GM12873 (cell line): ENCODE data around the gene CYP24A1.
A peak's percentile ranks its signal among the peaks of the same experiment; 100 is the strongest.

Experiments
- TF ChIP-seq, protein P1 (sequence below): IDR thresholded peaks from 2 replicates; pipeline ENCODE4 v1.5.1; 2012; ENCODE audit warnings: low read depth, mild to moderate bottlenecking, moderate library complexity, low read length, control low read depth; ENCODE audit not compliant: insufficient read depth; ENCODE audit errors: missing control alignments

Gene CYP24A1

DNA sequence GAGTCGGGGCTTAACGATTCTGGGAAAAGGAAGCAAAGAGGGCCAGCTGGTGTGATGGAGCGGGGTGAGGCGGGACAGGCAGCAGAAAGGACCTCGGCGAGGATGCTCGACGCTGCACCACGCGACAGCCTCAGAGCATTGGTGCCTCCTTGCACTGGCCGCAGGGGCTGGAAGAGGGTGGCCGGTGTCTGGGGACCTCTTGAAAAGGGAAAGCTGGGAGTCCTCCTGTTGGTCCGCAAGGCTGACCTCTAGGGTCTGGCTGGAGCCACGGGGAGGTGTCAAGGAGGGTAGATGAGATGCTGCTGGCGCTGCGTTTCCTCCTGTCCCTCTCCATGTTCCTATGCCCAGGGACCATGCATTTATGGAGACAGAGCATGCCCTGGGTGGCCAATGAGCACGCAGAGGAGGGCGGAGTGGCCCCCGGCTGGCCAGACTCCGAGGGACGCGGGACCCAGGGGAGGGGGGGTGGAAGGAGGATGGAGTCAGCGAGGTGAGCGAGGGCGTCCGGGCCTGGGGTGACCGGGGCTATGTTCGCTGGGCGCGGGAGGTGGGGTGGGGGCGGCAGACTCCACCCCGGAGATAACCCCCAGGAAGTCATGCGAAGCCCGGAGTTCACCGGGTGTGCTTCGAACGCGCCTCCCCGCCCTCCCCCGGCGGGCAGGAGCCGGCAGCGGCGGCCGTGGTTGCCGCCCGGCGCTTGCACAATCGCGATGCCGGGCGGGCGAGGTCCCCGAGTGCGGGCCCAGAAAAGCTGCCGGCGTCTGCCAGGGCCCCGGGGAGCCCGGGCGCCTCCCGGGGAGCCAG is at the start of gene CYP24A1:
CYP24A1 (minus strand) TSS at position 334 of the 804 bp plus-strand sequence. CDS start 407 bp downstream, outside the sequence.
- TF ChIP-seq, protein P1, sequence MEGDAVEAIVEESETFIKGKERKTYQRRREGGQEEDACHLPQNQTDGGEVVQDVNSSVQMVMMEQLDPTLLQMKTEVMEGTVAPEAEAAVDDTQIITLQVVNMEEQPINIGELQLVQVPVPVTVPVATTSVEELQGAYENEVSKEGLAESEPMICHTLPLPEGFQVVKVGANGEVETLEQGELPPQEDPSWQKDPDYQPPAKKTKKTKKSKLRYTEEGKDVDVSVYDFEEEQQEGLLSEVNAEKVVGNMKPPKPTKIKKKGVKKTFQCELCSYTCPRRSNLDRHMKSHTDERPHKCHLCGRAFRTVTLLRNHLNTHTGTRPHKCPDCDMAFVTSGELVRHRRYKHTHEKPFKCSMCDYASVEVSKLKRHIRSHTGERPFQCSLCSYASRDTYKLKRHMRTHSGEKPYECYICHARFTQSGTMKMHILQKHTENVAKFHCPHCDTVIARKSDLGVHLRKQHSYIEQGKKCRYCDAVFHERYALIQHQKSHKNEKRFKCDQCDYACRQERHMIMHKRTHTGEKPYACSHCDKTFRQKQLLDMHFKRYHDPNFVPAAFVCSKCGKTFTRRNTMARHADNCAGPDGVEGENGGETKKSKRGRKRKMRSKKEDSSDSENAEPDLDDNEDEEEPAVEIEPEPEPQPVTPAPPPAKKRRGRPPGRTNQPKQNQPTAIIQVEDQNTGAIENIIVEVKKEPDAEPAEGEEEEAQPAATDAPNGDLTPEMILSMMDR = no peak

DNA sequence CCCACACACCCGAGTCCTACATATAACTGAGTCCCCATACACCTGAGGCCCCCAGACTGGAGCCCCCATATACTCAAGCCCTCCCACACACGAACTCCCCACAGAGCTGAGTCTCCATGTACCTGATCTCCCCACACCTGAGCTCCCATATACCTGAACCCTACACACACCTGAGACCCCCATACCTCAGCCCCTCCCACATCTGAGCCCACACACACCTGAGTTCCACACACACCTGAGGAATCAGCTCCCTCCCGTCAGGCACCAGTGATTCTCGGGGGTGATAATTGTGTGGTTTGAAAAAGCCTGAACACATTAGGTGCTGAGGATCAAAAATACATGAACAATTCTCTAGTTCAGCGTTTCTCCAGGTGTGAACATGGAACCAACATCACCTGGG is 49.5 kb upstream of the CYP24A1 start:
- TF ChIP-seq, protein P1 = no peak

DNA sequence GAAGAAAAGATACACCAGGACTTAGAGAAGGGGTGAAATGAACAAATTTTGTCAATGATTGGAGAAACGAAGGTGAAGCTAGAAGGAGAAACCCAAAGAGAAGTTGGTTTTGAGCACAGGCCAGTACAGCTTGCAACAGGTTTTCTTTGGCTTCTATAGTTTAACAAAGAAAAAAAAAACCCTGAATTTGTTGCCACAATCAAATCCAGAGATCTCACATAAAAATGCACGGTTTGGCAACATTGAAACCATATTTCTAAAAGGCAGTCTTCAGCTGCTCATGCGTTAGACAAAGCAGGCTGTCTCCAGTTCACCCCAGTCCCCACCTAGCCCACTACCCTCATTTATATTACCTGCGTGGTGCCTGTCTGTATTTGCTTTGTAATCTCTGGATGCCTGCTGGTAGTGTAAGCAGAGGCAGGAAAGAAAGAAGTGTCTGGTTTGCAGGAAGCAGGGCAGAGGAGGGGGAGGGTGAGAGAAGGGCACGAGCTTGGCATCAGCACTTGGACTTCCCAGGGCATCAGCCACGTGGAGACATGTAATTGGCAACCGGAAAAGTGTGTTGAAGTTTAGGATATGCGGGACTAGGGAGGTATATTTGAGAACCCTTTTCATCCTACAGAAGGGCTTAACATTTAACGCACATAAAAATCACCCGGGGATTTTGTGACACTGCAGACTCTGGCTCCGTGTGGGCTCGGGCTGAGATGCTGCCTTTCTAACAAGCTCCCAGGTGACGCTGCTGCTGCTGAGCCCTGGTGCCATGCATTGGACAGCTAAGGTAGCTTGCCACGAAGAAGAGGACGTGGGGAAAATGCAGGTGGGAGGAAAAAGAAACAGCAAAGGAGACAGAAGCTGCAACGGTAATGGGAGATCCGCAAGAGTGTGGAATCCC is 48.5 kb upstream of the CYP24A1 start:
- TF ChIP-seq, protein P1 = no peak

DNA sequence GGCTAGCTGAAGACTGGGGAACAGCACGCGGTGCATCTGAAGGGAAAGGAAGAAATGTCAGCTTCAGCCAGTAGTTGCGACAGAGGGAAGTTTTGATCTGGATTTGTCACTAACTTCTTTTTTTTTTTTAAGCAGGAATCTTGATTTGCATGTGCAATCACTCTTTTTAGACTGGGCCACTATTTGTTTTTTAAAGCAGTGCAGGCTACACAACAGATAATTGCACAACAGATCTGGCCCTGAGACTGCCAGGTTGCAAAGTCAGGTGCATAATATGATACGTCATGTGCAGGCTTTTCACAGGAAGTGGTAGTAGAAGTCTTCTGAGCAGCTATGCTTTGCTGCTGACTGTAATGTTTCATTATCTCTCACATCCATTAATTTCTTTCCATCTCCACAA is 47.6 kb upstream of the CYP24A1 start:
- TF ChIP-seq, protein P1 = no peak

DNA sequence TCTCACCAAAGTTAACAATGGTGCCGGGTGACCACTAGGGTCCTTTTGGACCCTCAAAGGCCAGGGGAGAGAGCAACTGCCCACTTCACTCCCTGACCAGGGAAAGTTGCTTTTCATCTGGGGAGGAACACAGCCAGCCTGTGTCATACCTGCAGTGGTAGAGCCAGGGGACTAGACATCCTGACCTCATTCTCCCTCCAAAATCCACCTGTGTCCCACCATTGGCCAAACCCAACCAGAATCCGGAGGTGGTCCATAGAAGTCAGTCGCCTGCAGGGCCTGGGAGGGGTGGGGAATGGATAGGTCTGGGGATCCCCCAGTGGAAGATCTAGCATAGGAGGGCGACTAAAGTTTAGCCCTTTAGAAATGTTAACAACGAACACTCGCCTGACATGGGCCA is 46.9 kb upstream of the CYP24A1 start:
- TF ChIP-seq, protein P1 = no peak

DNA sequence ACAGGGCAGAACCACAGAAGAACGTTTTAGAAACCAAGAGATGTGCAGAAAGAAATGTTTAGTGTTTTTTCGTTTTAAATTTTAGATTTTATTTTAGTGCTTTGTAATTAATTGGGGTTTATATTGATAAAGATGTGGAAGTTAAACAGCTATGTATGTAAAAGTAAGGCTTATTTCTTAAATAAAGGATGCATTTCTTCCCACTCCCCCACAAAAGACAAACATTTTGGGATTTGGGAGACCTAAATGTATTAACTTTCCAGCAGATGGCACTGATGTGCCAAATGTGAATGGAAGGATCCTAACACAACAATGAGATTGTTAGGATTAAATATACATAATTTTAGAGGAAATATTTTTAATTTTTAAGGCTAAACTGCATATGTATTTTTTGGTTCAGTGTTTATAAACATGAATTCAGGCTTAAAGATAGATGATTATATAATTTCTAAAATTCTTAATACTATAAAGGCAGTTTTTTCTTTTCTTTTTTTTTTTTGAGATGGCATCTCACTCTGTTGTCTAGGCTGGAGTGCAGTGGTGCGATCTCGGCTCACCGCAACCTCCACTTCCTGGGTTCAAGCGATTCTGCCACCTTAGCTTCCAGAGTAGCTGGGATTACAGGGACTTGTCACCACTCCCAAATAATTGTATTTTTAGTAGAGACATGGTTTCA is 46.1 kb upstream of the CYP24A1 start:
- TF ChIP-seq, protein P1 = peak; percentile 39
